WERI-Rb-1 (cell line): Measurements from ENCODE around the gene VCL.
"Not testable (repeated sequence)": the region's sequence is repeated elsewhere in the genome, so short reads cannot be mapped to it uniquely, and the experiment has no call there.

Source experiments
- DNase-seq: peaks from one replicate; pipeline ENCODE4 v3.0.0-alpha.2; 2020
- H3K27ac ChIP-seq: fragments of 250-450 bp; sonication (Bioruptor Pico); 2 replicates; pipeline ENCODE4 v1.5.1; 2020; ENCODE audit warnings: mild to moderate bottlenecking, moderate library complexity
- H3K27me3 ChIP-seq: fragments of 250-450 bp; sonication (Bioruptor Pico); 2 replicates; pipeline ENCODE4 v1.5.1; 2021; ENCODE audit warnings: mild to moderate bottlenecking, low read depth, moderate library complexity; ENCODE audit not compliant: insufficient read depth, severe bottlenecking
- H3K36me3 ChIP-seq: fragments of 250-450 bp; sonication (Bioruptor Pico); 2 replicates; pipeline ENCODE4 v1.5.1; 2020; ENCODE audit warnings: mild to moderate bottlenecking, moderate library complexity
- H3K4me3 ChIP-seq: 2 replicates; pipeline ENCODE4 v1.5.1; 2011; ENCODE audit warnings: low read depth, mild to moderate bottlenecking, control low read depth, low read length
- H3K9me3 ChIP-seq: fragments of 250-450 bp; sonication (Bioruptor Pico); 2 replicates; pipeline ENCODE4 v1.5.1; 2021; ENCODE audit warnings: mild to moderate bottlenecking, moderate library complexity; ENCODE audit not compliant: severe bottlenecking
- CTCF ChIP-seq: IDR thresholded peaks from 2 replicates; pipeline ENCODE4 v1.5.1; 2011; ENCODE audit warnings: low read depth, mild to moderate bottlenecking, control low read depth, inconsistent platforms, low read length

Gene VCL

GRCh38 chr10:74026428-74027015 is 28.6 kb downstream of the VCL start:
- no peak overlapping the region for H3K4me3 ChIP-seq
- no peaks in the 10 kb centered on the region for H3K9me3 ChIP-seq
- DNase-seq = no peak
- no peak overlapping the region for H3K27ac ChIP-seq
- no peak for TF ChIP-seq CTCF
- no peaks in the 10 kb centered on the region for H3K27me3 ChIP-seq
- no peaks in the 10 kb centered on the region for H3K36me3 ChIP-seq

DNA sequence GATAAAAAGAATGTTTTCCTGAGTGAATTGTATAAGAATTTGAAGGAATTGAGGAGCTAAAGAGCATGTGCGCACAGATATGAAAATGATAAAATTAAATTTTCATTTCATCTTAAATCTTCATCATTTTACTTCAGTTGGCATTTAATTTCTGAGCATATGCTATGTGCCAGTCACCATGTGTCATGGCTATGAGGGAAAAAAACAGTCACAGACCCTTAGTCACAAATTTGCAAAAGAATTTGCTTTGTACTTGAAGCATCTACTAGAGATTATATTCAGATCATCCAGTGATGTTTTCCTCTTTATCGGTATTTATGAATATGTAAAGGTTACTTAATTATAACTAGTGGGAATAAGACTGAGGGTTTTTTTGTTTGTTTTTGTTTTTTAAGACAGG is 29.8 kb downstream of the VCL start:
- no peak for TF ChIP-seq CTCF
- Histone ChIP-seq H3K9me3 (no peaks in the 10 kb centered on the region), H3K27me3 (no peaks in the 10 kb centered on the region), H3K36me3 (no peaks in the 10 kb centered on the region), H3K27ac (no peak overlapping the region), H3K4me3 (no peak overlapping the region)
- no peak for DNase-seq

DNA sequence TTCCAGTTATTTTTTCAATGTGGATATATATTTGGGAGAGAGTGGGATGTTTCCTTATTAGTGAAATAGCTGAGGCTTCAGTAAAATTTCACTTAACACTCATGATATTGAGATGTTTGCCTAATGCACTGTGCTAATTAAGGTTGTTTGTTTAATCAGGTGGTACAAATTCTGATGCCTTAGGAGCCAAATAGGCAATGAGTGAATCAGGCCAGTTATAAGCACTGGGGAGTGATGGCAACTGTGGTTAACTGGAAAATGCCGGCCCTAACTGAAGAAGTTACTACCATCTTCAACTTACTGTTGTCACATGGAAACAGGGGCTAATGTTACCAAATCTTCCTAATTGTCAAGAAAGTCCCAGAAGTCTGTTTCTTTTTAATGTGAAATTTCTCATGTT is 32.0 kb downstream of the VCL start:
- H3K36me3 ChIP-seq = no peaks in the 10 kb centered on the region
- no peak for TF ChIP-seq CTCF
- H3K27me3 ChIP-seq = no peaks in the 10 kb centered on the region
- H3K27ac ChIP-seq = no peak overlapping the region
- H3K4me3 ChIP-seq = no peak overlapping the region
- H3K9me3 ChIP-seq = no peaks in the 10 kb centered on the region
- DNase-seq = no peak

- H3K27me3 ChIP-seq, H3K9me3 ChIP-seq, DNase-seq, H3K36me3 ChIP-seq, H3K4me3 ChIP-seq, H3K27ac ChIP-seq: not testable (repeated sequence)
These were observed 34.3 kb downstream of the VCL start for GRCh38 chr10:74032208-74032607.

- no peaks in the 10 kb centered on the region for H3K27me3 ChIP-seq
- no peak for TF ChIP-seq CTCF
- no peaks in the 10 kb centered on the region for H3K9me3 ChIP-seq
- no peak overlapping the region for H3K27ac ChIP-seq
- no peaks in the 10 kb centered on the region for H3K36me3 ChIP-seq
- no peak for DNase-seq
- H3K4me3 ChIP-seq = no peak overlapping the region
These were observed 35.2 kb downstream of the VCL start for GRCh38 chr10:74032900-74033655.

GRCh38 chr10:74033702-74034101 is 35.8 kb downstream of the VCL start:
- Histone ChIP-seq H3K27me3 (no peaks in the 10 kb centered on the region), H3K4me3 (no peak overlapping the region), H3K9me3 (no peaks in the 10 kb centered on the region), H3K36me3 (no peaks in the 10 kb centered on the region), H3K27ac (no peak overlapping the region)
- peak; percentile 52 for DNase-seq
- TF ChIP-seq CTCF = no peak
